IPS-20b (cell line): ENCODE results near the gene SF3B2.

Experiments
- H3K27ac ChIP-seq: one replicate; pipeline ENCODE4 v1.5.1; 2013; ENCODE audit warnings: low read length
- H3K27me3 ChIP-seq: 2 replicates; pipeline ENCODE4 v1.6.1; 2013; ENCODE audit warnings: mild to moderate bottlenecking, low read length, inconsistent platforms; ENCODE audit not compliant: insufficient read depth
- H3K36me3 ChIP-seq: 2 replicates; pipeline ENCODE4 v1.6.1; 2013; ENCODE audit warnings: low read depth, mild to moderate bottlenecking, inconsistent platforms, low read length, moderate library complexity; ENCODE audit not compliant: insufficient read depth
- H3K4me1 ChIP-seq: 2 replicates; pipeline ENCODE4 v1.6.1; 2013; ENCODE audit warnings: mild to moderate bottlenecking, control low read depth, inconsistent platforms, low read length, moderate library complexity; ENCODE audit not compliant: insufficient read depth
- H3K4me3 ChIP-seq: 2 replicates; pipeline ENCODE4 v1.5.1; 2013; ENCODE audit warnings: mild to moderate bottlenecking, low read length, inconsistent platforms
- H3K9ac ChIP-seq: 2 replicates; pipeline ENCODE4 v1.6.1; 2013; ENCODE audit warnings: low read depth, mild to moderate bottlenecking, inconsistent platforms, low read length, moderate library complexity
- H3K9me3 ChIP-seq: 2 replicates; pipeline ENCODE4 v1.6.1; 2013; ENCODE audit warnings: mild to moderate bottlenecking, low read depth, low read length, inconsistent platforms; ENCODE audit not compliant: insufficient read depth

SF3B2 gene

DNA sequence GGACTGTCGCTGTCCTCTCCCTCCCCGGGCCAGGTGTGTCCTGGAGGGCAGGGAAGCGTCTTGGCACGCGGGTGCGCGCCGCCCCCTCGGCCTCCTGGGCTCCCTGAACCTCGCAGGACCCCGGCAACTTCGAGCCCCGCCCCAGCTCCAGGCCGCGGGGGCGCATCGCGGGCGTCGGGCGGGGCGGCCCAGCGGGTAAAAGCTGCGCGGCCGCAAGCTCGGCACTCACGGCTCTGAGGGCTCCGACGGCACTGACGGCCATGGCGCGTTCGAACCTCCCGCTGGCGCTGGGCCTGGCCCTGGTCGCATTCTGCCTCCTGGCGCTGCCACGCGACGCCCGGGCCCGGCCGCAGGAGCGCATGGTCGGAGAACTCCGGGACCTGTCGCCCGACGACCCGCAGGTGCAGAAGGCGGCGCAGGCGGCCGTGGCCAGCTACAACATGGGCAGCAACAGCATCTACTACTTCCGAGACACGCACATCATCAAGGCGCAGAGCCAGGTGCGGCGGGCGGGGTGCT is 40.3 kb upstream of the SF3B2 start, which contains the start of gene CST6:
Gene CST6 (plus strand): TSS at position 224 of the 519 bp plus-strand sequence. CDS start 37 bp downstream, at position 261.
- Histone ChIP-seq H3K9me3 (no peaks in the 10 kb centered on the region), H3K27ac (no peak within 1 kb of the TSS), H3K27me3 (peaks cover 29% of the 10 kb centered on the region), H3K4me3 (peak within 1 kb of the TSS; percentile 32; the same call in 1 of the 2 replicates), H3K36me3 (no peaks in the 10 kb centered on the region), H3K4me1 (peaks cover 3% of the 10 kb centered on the region; the same call in 1 of the 2 replicates), H3K9ac (no peak within 1 kb of the TSS)

DNA sequence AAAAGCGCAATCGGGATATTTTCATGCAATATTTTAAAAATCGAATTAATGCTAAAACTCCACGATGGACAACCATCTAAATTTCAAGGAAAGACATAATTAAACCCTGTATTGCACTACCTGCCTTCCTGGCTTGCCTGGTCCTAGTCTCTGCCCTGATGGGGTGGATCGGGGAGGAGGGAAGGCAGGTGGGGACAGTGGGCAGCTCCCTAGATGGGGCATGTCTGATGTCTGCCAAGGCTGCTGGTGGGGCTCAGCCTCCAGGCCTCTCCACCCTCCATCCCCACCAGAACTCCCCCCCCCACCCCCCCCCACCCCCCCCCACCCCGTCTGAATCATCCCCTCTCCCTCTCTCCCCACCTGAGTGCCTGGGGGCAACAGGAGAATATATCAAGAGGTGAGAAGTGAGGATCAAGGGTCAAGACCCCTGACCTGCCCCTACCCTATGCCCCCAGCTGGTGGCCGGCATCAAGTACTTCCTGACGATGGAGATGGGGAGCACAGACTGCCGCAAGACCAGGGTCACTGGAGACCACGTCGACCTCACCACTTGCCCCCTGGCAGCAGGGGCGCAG is 39.7 kb upstream of the SF3B2 start:
- H3K36me3 ChIP-seq: no peaks in the 10 kb centered on the region
- H3K27ac ChIP-seq: no peak overlapping the region
- peaks cover 29% of the 10 kb centered on the region for H3K27me3 ChIP-seq
- no peaks in the 10 kb centered on the region for H3K4me1 ChIP-seq
- no peaks in the 10 kb centered on the region for H3K9me3 ChIP-seq
- H3K4me3 ChIP-seq: no peak overlapping the region; the same call in 1 of the 2 replicates
- H3K9ac ChIP-seq: no peak overlapping the region

DNA sequence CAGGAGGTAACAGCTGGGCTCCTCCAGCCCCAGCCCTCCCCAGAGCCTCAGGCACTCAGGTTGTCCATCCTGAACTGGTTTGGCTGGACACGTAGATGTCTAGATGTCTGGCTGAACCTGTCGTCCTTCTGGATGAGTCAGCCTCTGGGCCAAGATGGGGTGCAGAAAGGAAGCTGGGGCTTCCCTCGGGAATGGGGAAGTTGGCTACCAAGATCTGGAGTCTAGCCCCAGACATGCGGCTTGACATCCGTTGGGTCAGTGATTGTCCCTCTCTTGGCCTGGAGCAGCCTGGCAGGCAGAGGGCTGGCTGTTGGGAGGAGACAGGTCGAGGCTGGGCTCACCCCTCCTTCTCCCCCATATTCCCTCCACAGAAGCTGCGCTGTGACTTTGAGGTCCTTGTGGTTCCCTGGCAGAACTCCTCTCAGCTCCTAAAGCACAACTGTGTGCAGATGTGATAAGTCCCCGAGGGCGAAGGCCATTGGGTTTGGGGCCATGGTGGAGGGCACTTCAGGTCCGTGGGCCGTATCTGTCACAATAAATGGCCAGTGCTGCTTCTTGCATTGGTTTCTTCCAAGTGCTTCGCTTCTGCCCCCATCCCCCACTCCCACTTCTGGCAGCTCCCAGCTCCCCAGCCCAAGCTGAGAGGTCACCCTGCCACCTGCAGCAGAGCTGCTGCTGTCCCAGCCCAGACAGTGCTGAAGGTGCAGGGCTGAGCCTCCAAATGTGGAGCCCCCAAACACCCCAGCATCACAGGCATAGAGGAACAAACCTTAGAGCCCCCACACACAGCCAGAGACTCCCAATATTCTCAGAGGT is 39.0 kb upstream of the SF3B2 start:
- Histone ChIP-seq H3K4me3 (no peak overlapping the region), H3K36me3 (no peaks in the 10 kb centered on the region), H3K27ac (no peak overlapping the region), H3K27me3 (peaks cover 29% of the 10 kb centered on the region), H3K9me3 (no peaks in the 10 kb centered on the region), H3K9ac (no peak overlapping the region), H3K4me1 (no peaks in the 10 kb centered on the region)

DNA sequence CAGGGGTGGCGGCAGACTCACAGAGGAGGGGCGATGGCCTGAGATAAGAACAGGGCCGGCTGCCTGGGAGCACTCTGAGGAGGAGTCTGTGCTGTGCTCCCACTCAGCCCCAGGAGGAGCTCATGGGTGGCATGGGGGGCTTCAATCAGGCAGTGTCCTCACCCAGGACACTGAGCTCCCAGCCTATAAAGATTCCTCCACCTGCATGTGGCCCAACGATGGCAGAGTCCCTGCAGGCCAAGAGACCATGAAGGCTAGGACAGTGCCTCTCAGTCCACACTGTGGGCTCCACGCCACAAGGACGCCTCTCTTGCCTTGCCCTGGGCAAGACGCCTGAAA is 38.4 kb upstream of the SF3B2 start:
- no peak overlapping the region for H3K4me3 ChIP-seq
- no peaks in the 10 kb centered on the region for H3K36me3 ChIP-seq
- no peak overlapping the region for H3K9ac ChIP-seq
- no peak overlapping the region for H3K27ac ChIP-seq
- H3K9me3 ChIP-seq: no peaks in the 10 kb centered on the region
- H3K27me3 ChIP-seq: peaks cover 29% of the 10 kb centered on the region
- H3K4me1 ChIP-seq: no peaks in the 10 kb centered on the region

DNA sequence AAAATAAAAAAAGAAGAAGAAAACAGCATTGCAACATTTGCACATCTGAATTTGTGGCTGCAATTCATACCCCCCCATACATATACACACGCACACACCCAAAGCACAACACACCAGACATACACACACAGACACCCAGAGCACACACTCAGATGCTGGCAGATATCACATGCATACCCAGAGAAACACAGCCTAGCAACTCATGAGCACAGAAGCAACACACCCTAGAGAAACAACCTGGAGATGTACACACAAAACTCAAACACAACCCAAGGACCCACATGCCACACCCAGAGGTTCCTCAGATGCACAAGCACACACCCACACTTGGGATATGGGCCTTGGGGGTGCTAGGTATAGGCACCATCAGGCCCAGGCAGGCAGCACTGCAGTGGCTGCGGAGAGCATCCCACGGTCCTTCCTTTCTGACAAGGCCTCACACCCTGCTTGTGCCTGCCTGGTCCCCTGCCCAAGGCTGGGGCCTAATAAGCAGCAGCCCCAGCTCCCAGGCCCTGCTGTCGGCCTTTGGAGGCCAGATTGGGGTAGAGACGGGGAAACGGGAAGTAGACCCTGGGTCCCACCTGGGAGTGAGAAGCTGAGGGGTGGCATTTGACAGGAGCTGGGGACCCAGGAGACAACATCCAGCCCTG is 37.2 kb upstream of the SF3B2 start:
- no peaks in the 10 kb centered on the region for H3K36me3 ChIP-seq
- no peaks in the 10 kb centered on the region for H3K9me3 ChIP-seq
- H3K4me1 ChIP-seq: no peaks in the 10 kb centered on the region
- no peak overlapping the region for H3K4me3 ChIP-seq
- no peak overlapping the region for H3K9ac ChIP-seq
- H3K27ac ChIP-seq: no peak overlapping the region
- peaks cover 29% of the 10 kb centered on the region for H3K27me3 ChIP-seq

DNA sequence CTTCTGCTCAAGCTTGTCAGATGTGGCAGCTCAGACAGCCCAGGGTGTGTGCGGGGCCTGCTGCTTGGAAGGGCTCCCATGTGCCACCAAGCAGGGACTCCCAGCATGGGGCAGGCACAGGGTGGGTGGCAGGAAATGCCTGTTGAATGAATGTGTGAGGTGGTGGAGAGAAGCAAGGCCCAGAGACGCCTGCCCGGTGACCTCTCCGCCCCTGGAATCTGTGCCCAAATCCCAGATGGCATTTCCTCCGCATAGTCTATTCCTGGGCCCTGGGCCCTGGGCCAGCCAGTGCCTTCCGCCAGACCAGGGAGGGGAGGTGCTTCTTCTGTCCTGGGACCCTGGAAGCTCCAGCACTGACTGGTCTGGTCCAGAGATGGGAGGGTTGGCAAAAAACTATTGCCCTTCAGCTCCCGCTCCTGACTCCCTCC is 36.7 kb upstream of the SF3B2 start:
- Histone ChIP-seq H3K9me3 (no peaks in the 10 kb centered on the region), H3K27ac (no peak overlapping the region), H3K4me3 (no peak overlapping the region), H3K27me3 (peaks cover 26% of the 10 kb centered on the region), H3K9ac (no peak overlapping the region), H3K36me3 (no peaks in the 10 kb centered on the region), H3K4me1 (no peaks in the 10 kb centered on the region)

DNA sequence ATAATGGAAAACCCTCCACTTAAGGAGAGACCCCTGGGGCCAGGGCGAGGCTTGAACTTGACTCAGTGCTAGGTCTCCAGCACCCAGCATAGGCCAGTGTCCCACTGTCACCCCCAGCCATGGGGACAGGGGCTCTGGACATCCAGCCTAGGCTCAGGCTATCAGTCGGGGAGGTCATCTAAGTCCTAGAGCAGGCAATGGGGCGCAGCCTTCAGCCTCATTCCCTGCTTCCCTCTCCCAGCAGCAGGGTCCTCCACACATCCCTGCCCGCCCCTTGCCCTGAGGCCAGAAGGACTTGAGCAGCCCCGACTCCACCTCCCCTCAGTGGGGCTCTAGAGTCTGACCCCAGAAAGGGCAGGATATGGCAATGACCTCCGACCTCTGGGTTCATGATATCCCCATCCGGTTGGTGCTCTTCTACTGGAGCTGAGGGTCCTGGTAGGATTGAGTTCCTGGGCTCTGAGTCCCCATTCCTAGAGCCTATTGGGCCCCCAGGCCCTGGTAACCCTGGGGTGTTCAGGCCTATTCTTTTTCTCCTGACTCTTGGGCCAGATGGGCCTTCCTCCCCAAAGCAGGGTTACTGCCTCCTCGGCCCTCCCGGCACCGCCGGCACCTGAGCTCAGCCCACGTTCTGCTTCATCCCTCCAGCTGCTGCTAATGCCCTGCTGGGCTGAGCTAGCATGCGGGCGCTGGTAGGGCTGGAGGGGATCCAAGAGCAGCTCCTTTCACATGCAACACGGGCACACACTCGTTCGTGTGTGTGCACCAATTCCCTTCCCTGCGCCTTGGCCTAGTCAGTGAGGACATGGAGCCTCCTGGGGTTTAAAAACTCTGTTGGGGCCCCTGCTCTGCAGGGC is 36.0 kb upstream of the SF3B2 start:
- Histone ChIP-seq H3K27ac (no peak overlapping the region), H3K36me3 (no peaks in the 10 kb centered on the region), H3K9me3 (no peaks in the 10 kb centered on the region), H3K4me1 (no peaks in the 10 kb centered on the region), H3K27me3 (peaks cover 22% of the 10 kb centered on the region), H3K4me3 (no peak overlapping the region), H3K9ac (no peak overlapping the region)

DNA sequence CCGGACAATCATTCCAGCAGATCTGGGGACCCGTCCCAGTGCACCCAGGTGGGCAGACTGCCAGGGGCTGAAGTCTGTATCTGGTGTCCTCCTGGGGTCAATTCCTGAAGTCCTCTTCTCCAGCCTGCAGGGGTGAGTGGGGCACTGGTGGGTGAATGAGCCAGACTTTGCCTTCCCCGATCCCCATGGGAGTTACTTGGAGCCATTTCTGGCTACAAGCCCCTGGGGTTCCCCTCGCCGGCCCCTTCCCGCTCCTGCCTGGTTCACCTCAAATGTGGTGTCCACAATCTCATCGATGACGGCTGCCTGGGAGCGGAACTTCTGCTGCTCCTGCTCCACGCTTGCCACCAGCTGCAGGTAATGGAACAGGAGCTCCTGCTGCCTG is 35.4 kb upstream of the SF3B2 start:
- no peak overlapping the region for H3K9ac ChIP-seq
- no peaks in the 10 kb centered on the region for H3K4me1 ChIP-seq
- H3K27ac ChIP-seq: no peak overlapping the region
- H3K9me3 ChIP-seq: no peaks in the 10 kb centered on the region
- H3K4me3 ChIP-seq: no peak overlapping the region
- no peaks in the 10 kb centered on the region for H3K36me3 ChIP-seq
- H3K27me3 ChIP-seq: peaks cover 22% of the 10 kb centered on the region

DNA sequence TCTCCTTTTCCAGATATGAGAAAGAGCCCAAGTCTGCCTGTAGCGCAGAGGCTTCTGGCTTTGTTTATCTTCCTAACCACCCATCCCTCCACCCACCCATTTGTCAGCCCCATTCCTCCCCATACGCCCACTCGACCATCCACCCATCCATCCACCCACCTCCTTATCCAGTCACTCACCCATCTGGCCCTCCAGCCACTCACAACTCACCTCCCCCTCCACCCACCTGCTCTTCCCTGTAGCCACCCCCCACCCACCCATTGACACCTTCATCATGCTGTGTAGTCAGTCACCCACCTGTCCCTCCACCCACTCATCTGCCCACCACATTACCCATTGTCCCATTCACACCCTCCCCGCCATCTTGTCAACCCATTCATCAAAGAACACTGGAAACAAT is 34.8 kb upstream of the SF3B2 start:
- no peaks in the 10 kb centered on the region for H3K4me1 ChIP-seq
- H3K27ac ChIP-seq: no peak overlapping the region
- H3K4me3 ChIP-seq: no peak overlapping the region

DNA sequence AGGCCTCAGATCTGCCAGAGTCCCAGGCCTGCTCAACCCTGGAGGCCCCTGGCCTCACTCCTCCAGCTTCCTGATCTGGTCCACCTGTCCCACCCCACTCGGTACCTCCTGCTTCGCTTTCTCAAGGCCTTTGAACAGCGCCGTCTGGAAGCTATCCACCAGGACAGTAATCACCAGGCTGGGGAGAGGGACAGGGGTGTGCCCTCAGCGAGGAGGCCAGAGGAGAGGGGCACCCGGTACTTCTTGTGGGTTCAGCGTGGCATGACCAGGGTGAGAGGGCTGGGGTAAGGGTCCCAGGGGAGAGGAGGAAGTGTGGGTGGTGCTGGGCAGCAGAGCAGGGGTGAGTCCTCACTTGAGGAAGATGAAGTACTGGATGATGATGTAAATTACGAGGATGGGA is 32.0 kb upstream of the SF3B2 start:
- Histone ChIP-seq H3K4me1 (no peaks in the 10 kb centered on the region), H3K36me3 (no peaks in the 10 kb centered on the region), H3K9ac (no peak overlapping the region), H3K27me3 (peaks cover 27% of the 10 kb centered on the region), H3K9me3 (no peaks in the 10 kb centered on the region), H3K4me3 (no peak overlapping the region), H3K27ac (no peak overlapping the region)

More for the DNA sequence above, 34.8 kb upstream of the SF3B2 start:
- H3K27me3 ChIP-seq: peaks cover 21% of the 10 kb centered on the region
- no peaks in the 10 kb centered on the region for H3K36me3 ChIP-seq
- no peaks in the 10 kb centered on the region for H3K9me3 ChIP-seq
- H3K9ac ChIP-seq: no peak overlapping the region

DNA sequence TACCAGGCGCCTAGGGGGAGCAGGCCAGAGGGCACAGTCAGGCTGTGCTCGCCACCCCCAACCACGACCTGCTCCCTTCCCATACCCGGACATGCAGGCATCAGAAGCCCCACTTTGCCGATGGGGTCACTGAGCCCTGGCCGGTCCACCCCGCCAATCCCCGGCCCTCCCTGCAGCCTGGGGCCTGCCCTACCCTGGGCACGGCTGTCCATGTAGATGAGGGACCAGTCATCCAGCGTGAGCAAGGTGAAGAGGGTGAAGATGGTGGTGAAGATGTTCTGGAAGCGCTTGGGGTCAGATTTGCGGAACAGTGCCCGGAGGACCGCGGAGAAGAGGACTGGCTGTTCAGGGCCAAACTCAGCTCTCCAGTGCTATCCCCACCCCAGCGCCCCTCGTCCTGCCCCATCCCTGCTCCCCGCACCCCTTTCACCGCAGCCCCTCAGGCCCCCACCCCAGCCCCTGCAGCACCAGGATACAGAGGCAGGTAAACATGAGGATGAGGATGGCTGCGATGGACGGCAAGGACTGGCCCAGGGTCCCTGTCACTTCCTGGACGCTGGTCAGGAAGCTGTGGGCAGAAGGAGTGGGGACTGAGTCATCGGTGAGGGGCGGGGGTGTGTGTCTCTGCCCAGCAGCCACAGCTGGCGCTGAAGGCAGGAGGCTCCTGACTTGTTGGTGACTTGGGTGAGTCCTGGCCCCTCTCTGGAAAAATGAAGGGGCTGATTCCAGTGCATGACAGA is 31.4 kb upstream of the SF3B2 start:
- no peaks in the 10 kb centered on the region for H3K4me1 ChIP-seq
- no peaks in the 10 kb centered on the region for H3K9me3 ChIP-seq
- no peak overlapping the region for H3K4me3 ChIP-seq
- no peak overlapping the region for H3K9ac ChIP-seq
- H3K27ac ChIP-seq: no peak overlapping the region
- no peaks in the 10 kb centered on the region for H3K36me3 ChIP-seq
- H3K27me3 ChIP-seq: peaks cover 27% of the 10 kb centered on the region
